NCI-H226 (cell line): ENCODE results near the gene NELFE.
"Not testable (repeated sequence)": the region's sequence is repeated elsewhere in the genome, so short reads cannot be mapped to it uniquely, and the experiment has no call there.

Experiments used
- DNase-seq: peaks from one replicate; pipeline ENCODE4 v3.0.0-alpha.2; 2015

NELFE gene

DNA sequence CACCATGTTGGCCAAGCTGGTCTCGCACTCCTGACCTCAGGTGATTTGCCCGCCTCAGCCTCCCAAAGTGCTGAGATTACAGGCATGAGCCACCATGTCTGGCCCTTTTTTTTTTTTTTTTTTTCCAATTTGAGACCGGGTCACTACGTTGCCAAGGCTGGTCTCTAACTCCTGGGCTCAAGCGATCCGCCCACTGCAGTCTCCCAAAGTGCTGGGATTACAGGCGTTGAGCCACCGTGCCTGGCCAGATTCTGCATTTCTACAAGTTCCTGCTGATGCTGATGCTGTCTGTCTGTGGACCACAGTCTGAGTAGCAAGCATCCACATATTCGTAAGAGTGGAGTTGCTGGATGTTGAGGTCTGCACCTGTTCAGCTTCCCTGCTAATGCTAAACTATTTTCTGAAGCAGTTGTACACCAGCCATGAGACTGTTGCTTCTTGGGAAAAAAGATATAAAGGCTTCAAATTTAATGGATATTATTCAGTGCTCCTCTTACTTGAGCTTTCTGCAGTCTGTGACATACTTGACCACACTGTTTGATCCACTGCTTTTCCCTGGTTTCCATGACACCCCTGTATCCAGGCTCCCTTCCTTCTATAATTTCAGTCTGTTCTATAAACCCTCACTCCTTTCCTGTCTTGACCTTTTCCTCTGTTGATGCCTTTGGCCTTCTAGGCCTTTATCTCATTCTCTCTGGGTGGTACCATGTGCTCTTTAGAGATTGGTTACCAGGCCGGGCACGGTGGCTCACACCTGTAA is 46.8 kb downstream of the NELFE start:
- no peak for DNase-seq

DNA sequence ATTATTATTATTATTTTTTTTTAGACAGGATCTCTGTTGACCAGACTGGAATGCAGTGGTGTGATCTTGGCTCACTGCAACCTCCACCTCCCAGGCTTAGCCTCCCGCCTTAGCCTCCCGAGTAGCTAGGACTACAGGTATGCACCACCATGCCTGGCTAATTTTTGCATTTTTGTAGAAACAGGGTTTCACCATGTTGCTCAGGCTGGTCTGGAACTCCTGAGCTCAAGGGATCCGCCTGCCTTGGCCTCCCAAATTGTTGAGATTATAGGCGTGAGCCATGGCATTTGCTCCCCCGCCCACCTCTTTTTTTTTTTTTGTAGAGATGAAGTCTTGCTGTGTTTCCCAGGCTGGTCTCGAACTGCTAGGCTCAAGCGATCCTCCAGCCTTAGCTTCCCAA is 49.5 kb downstream of the NELFE start:
- not testable (repeated sequence) for DNase-seq

- DNase-seq, result peak; percentile 77
Measured at GRCh38 chr6:31908791-31909190, 50.0 kb downstream of the NELFE start.

- not testable (repeated sequence) for DNase-seq
Measured at GRCh38 chr6:31908255-31908654, 50.5 kb downstream of the NELFE start.

GRCh38 chr6:31907158-31907813 is 51.5 kb downstream of the NELFE start:
- peak; percentile 90 for DNase-seq

DNA sequence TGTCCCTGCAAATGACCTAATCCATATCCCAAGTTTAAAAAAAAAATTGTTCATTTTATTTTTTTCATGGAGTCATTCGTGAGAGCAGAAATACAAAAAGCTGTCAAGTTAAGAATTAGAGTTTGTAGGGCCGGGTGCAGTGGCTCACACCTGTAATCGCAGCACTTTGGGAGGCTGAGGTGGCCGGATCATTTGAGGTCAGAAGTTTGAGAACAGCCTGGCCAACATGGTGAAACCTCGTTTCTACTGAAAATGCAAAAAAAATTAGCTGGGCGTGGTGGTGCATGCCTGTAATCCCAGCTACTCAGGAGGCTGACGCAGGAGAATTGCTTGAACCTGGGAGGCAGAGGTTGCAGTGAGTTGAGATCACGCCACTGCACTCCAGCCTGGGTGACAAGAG is 52.0 kb downstream of the NELFE start:
- not testable (repeated sequence) for DNase-seq

DNA sequence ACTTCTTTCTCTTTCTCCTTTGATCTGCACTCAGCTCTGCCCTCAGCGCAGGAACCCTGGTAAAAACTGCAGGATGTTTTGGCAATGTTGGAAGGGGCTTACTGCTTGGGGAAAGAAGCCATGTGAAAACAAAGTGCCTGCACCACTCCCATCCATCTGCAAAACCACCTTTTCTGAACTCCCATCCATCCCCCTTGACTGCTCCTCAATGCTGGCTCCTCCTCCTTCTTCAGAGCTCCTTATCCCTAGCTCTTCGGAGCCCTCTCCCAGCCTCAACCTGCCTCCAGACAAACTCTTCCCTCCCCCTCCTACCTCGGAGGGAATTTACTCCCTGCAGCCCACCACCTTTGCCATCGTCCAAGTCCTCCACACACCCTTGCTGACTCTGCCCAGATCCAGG is 52.6 kb downstream of the NELFE start:
- DNase-seq, result no peak

GRCh38 chr6:31905041-31905440 is 53.7 kb downstream of the NELFE start:
- no peak for DNase-seq

- DNase-seq, result peak; percentile 83
Measured at GRCh38 chr6:31903957-31904356, 54.8 kb downstream of the NELFE start.
